Activated T-helper 2 cell treated with anti-CD3 and anti-CD28 coated beads, Interferon-gamma antibody, Interleukin-2, Interleukin-4, amounts not matched to agents 10 μg/mL and 5 μg/mL and 100 μg/mL, durations not matched to agents 14 hours and 24 hours and 36 hours (primary cell): ENCODE measurements around the gene RHBDD3. TPM values are rescaled to one million over a fixed set of nuclear protein-coding genes. Genes with fewer than 3 reads are reported as not detected.

Experiments
- DNase-seq: peaks from one replicate; pipeline ENCODE4 v3.0.0; 2021; ENCODE audit warnings: low spot score
- H3K27ac Mint-ChIP-seq: one replicate; pipeline ENCODE4 v1.8.0; 2021; ENCODE audit warnings: mixed read lengths
- H3K27me3 Mint-ChIP-seq: one replicate; pipeline ENCODE4 v1.8.0; 2021; ENCODE audit warnings: low read depth, mixed read lengths
- H3K36me3 Mint-ChIP-seq: one replicate; pipeline ENCODE4 v1.8.0; 2021; ENCODE audit warnings: low read depth, mixed read lengths
- H3K4me1 Mint-ChIP-seq: one replicate; pipeline ENCODE4 v1.8.0; 2021; ENCODE audit warnings: low read depth, mixed read lengths
- H3K4me3 Mint-ChIP-seq: one replicate; pipeline ENCODE4 v1.8.0; 2021; ENCODE audit warnings: low read depth, mild to moderate bottlenecking, moderate library complexity, mixed read lengths
- H3K9me3 Mint-ChIP-seq: one replicate; pipeline ENCODE4 v1.8.0; 2021; ENCODE audit warnings: mixed read lengths
- intact Hi-C: fragments of 100-400 bp; cut with micrococcal nuclease; formaldehyde crosslinking; loops from one replicate; pipeline ENCODE4 v1.15.1; 2023
- total RNA-seq: library from RNA; stranded (reverse); gene quantifications from 2 replicates; pipeline ENCODE4 v1.2.3, GENCODE V29; 2022

Gene RHBDD3
- total RNA-seq, 1 donor from 2014 or later = 46.0 TPM

GRCh38 chr22:29272624-29273023, 4.8 kb upstream of the RHBDD3 start:
- intact Hi-C loops = loop anchor here (5.0 kb wide), 1 partner anchor 40 kb away; no protein-coding TSS in a partner anchor
- no peak for DNase-seq
- no peaks in the 10 kb centered on the region for H3K9me3 Mint-ChIP-seq

DNA sequence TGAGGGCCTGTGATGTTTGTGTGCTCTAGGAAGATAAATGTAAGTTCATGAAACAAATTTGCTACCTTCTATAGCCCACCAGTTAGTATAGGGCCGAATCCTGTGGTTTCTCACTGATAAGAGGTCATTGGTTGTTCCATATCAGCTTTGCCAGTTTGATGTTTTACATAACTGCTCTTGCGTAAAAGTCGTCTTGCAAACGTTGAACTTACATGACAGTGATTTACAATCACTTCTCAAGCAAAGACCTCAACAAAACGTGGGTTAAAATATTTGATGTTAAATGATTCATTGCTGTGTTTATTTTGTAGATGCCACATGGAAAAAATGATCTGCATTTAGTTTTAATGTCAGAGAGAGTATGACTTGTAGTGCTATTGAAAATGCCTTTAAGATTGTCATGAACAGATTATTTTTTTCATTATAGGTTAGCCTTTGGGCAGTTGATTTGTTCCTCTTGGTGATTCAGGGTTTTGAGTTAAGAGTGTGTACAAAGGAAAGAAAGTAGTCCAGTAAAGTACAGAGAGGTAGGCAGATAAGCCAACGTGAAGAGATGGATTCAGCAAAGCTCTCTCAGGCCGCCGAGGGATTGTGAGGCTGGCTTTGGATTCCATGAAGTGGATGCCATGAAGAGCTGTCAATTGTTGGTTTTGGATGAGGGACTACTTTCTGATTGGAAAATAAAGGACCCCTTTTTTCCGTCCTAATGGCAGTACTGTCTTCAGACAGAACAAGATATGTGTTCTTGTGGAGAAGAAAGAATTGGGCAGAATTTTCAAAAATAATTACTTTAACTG, 2.9 kb upstream of the RHBDD3 start:
- intact Hi-C loops = loop anchor here (5.0 kb wide), 1 partner anchor 42 kb away; no protein-coding TSS in a partner anchor
- no peaks in the 10 kb centered on the region for H3K9me3 Mint-ChIP-seq

More at GRCh38 chr22:29272624-29273023, 4.8 kb upstream of the RHBDD3 start:
- H3K4me1 Mint-ChIP-seq = peaks cover 53% of the 10 kb centered on the region
- H3K27ac Mint-ChIP-seq = no peak overlapping the region
- no peak overlapping the region for H3K4me3 Mint-ChIP-seq
- H3K36me3 Mint-ChIP-seq = peaks cover 92% of the 10 kb centered on the region
- no peaks in the 10 kb centered on the region for H3K27me3 Mint-ChIP-seq

DNA sequence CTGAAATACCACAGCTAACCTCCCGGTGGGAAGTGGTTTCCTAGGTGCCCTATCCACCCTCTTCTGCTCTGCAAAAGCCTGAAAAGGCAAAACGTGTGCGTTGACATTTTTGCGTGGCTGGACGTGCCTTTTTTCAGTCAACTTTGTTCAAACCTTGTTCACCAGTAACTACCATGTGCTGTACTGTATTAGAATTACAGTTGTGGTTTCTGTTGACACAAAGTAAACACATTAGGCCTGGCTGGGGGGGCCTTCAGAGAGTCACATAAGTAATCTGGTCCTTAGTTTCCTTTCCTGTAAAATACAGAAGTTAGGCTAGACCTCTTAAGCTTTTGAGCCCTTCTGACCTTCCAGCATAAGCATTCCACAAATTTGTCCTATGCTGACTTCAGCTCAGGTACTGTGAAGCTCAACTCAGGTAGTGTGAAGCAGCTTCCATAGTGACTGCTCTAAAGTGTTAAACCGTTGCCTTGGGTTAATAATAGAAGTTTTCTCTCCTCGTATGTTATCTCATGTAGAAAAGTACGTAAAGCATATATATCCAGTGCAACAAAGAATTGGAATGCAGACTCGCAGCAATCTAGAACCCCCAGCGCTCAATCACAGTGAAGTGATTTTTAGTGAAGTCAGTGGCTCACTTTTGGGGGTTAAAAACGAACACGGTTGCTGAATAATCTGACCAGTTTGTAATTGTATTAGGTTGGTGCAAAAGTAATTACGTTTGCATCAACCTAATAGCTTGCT, 2.1 kb upstream of the RHBDD3 start:
- Mint-ChIP-seq H3K27me3 (no peaks in the 10 kb centered on the region), H3K4me1 (peaks cover 45% of the 10 kb centered on the region), H3K36me3 (peaks cover 84% of the 10 kb centered on the region), H3K27ac (peak overlapping the region; percentile 84), H3K9me3 (no peaks in the 10 kb centered on the region), H3K4me3 (peak overlapping the region; percentile 86)
- intact Hi-C loops = loop anchor here (1.0 to 10.0 kb wide), 4 partner anchors 42 to 875 kb away; partner anchors contain the start of gene AP1B1
- DNase-seq = no peak

More for the DNA sequence above, 2.9 kb upstream of the RHBDD3 start:
- Mint-ChIP-seq H3K36me3 (peaks cover 90% of the 10 kb centered on the region), H3K4me3 (peak overlapping the region; percentile 86), H3K27ac (peak overlapping the region; percentile 84), H3K4me1 (peaks cover 52% of the 10 kb centered on the region), H3K27me3 (no peaks in the 10 kb centered on the region)
- no peak for DNase-seq

GRCh38 chr22:29269230-29269604, 1.4 kb upstream of the RHBDD3 start:
- no peaks in the 10 kb centered on the region for H3K9me3 Mint-ChIP-seq
- peaks cover 83% of the 10 kb centered on the region for H3K36me3 Mint-ChIP-seq
- H3K27ac Mint-ChIP-seq = peak overlapping the region; percentile 84
- peak overlapping the region; percentile 86 for H3K4me3 Mint-ChIP-seq
- no peak for DNase-seq
- intact Hi-C loops = loop anchor here (1.0 to 10.0 kb wide), 3 partner anchors 119 to 874 kb away; partner anchors contain the start of gene AP1B1
- no peaks in the 10 kb centered on the region for H3K27me3 Mint-ChIP-seq
- H3K4me1 Mint-ChIP-seq = peaks cover 41% of the 10 kb centered on the region

DNA sequence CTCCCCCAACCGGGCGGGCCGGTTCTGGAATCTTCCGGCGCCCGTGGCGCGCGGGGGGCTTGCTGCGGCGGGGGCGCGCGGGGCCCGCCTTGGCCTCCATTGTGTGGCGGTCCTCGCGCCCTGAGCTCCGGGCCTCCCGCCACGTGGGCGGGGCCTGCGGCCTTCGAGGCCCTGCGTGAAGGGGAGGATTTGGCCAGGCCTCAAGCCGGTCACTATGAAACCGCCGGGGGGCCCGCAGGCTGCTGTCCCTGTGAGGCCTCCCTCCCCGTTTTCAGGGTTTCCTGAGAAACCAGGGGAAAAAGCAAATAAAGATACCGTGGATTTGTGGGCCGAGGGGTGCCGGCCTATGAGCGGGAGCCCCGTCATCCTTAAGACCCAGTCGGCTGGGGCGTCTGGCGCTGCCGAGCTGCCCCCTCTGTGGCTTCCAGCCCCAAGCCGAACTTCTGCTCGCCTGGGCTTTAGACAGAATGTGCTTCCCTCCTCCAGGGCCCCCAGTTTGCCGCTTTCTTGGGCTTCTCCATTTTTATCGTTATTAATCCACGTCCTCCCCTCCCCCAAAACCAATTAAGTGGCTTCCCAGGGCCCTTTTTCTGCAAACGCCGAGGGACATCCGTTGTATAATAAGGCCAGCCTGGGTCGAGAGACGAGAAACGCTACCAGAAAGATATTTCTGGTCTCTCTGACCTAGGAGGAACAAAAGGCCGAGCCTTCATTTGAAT, 889 bp upstream of the RHBDD3 start:
- intact Hi-C loops = loop anchor here (1.0 to 10.0 kb wide), 3 partner anchors 120 to 874 kb away; partner anchors contain the start of gene AP1B1
- H3K4me1 Mint-ChIP-seq = peaks cover 41% of the 10 kb centered on the region

DNA sequence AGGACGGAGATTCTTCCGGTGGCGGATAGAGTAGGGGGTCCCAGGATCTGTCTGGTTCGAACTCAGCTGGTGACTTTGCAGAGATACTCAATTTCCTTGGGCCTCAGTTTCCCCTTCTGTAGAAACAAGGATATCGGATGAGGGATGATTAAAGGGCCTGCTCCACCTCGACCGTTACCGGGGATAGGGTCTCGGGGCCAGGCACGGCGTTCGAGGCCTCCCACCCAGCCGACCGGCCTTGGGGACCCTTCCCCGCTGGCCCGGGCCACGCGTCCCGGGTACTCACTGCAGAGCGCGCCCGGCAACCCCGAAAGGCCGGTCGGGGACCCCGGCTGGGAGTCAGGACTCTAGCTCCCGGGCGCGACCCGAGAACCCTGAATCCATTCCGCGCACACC, 321 bp downstream of the RHBDD3 start:
- Mint-ChIP-seq H3K36me3 (peaks cover 65% of the 10 kb centered on the region), H3K4me3 (peak overlapping the region; percentile 86), H3K27ac (peak overlapping the region; percentile 94), H3K27me3 (no peaks in the 10 kb centered on the region), H3K4me1 (peaks cover 33% of the 10 kb centered on the region), H3K9me3 (no peaks in the 10 kb centered on the region)
- no peak for DNase-seq
- intact Hi-C loops = loop anchor here (5.0 to 10.0 kb wide), 2 partner anchors 470 to 873 kb away; no protein-coding TSS in a partner anchor

More for the DNA sequence above, 889 bp upstream of the RHBDD3 start:
- Mint-ChIP-seq H3K27ac (peak overlapping the region; percentile 94), H3K36me3 (peaks cover 77% of the 10 kb centered on the region), H3K9me3 (no peaks in the 10 kb centered on the region), H3K4me3 (peak overlapping the region; percentile 86), H3K27me3 (no peaks in the 10 kb centered on the region)
- DNase-seq = peak; percentile 44

- H3K27me3 Mint-ChIP-seq = no peaks in the 10 kb centered on the region
- peaks cover 27% of the 10 kb centered on the region for H3K4me1 Mint-ChIP-seq
- H3K4me3 Mint-ChIP-seq = peak overlapping the region; percentile 86
- H3K27ac Mint-ChIP-seq = peak overlapping the region; percentile 94
- intact Hi-C loops = loop anchor here (5.0 to 10.0 kb wide), 2 partner anchors 470 to 872 kb away; no protein-coding TSS in a partner anchor
- no peaks in the 10 kb centered on the region for H3K9me3 Mint-ChIP-seq
- H3K36me3 Mint-ChIP-seq = peaks cover 59% of the 10 kb centered on the region
- no peak for DNase-seq
Observed at GRCh38 chr22:29266564-29267461, 968 bp downstream of the RHBDD3 start.

- no peaks in the 10 kb centered on the region for H3K27me3 Mint-ChIP-seq
- peak overlapping the region; percentile 94 for H3K27ac Mint-ChIP-seq
Observed at GRCh38 chr22:29265929-29266328, 1.9 kb downstream of the RHBDD3 start.

DNA sequence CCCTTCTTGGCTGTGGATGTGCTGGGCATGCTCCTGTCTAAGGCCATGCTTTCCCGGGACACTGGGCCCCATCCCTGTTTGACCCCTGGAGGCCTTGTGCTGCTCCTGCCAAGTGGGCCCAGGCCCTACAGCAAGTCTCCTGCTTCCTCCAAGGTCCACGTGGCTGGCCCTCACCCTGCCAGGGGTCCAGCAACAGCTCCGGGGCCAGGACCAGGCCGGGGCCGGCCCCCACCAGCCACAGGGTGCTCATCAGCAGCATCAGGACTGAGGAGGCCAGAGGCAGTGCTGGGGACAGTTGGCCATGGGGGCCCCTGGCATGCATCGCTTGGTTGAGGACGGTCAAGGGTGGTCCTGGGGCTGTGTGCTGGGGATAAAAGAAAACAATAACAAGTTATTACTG, 2.5 kb downstream of the RHBDD3 start:
- H3K27me3 Mint-ChIP-seq = no peaks in the 10 kb centered on the region
- H3K4me1 Mint-ChIP-seq = peaks cover 15% of the 10 kb centered on the region
- H3K36me3 Mint-ChIP-seq = peaks cover 44% of the 10 kb centered on the region
- no peak overlapping the region for H3K4me3 Mint-ChIP-seq
- H3K9me3 Mint-ChIP-seq = no peaks in the 10 kb centered on the region
- H3K27ac Mint-ChIP-seq = no peak overlapping the region
- intact Hi-C loops = loop anchor here (5.0 to 10.0 kb wide), 2 partner anchors 468 to 871 kb away; no protein-coding TSS in a partner anchor
- no peak for DNase-seq

More at GRCh38 chr22:29265929-29266328, 1.9 kb downstream of the RHBDD3 start:
- no peak for DNase-seq
- Mint-ChIP-seq H3K4me3 (peak overlapping the region; percentile 86), H3K36me3 (peaks cover 51% of the 10 kb centered on the region), H3K9me3 (no peaks in the 10 kb centered on the region), H3K4me1 (peaks cover 21% of the 10 kb centered on the region)
- intact Hi-C loops = loop anchor here (5.0 to 10.0 kb wide), 2 partner anchors 469 to 871 kb away; no protein-coding TSS in a partner anchor

DNA sequence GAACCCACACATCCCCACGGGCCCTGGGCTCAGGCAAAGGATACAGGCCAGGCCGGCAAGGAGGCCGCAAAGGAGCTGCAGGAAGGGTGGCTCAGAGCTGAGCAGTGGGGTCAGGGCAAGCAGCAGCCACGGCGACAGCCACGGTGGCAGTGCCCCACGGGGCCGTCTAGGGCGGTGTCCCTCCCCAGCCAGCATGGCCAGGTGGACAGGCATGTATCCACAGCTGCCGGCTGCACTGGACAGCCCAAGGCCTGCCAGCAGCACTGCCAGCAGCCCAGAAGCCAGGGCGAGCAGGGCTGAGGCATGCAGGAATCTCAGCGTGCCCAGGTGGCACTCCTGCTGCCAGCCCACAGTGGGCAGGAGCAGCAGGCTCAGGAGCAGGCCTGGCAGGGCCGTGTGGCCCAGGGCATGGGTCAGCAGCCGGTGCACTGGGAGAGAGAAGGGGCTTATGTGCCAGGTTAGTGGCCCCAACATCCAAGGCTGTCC, 3.9 kb downstream of the RHBDD3 start:
- H3K4me1 Mint-ChIP-seq = peaks cover 10% of the 10 kb centered on the region
- peaks cover 30% of the 10 kb centered on the region for H3K36me3 Mint-ChIP-seq
- DNase-seq = no peak
- H3K27me3 Mint-ChIP-seq = no peaks in the 10 kb centered on the region
- no peak overlapping the region for H3K27ac Mint-ChIP-seq
- intact Hi-C loops = loop anchor here (10.0 kb wide), 1 partner anchor 869 kb away; no protein-coding TSS in a partner anchor
- H3K4me3 Mint-ChIP-seq = no peak overlapping the region
- H3K9me3 Mint-ChIP-seq = no peaks in the 10 kb centered on the region

DNA sequence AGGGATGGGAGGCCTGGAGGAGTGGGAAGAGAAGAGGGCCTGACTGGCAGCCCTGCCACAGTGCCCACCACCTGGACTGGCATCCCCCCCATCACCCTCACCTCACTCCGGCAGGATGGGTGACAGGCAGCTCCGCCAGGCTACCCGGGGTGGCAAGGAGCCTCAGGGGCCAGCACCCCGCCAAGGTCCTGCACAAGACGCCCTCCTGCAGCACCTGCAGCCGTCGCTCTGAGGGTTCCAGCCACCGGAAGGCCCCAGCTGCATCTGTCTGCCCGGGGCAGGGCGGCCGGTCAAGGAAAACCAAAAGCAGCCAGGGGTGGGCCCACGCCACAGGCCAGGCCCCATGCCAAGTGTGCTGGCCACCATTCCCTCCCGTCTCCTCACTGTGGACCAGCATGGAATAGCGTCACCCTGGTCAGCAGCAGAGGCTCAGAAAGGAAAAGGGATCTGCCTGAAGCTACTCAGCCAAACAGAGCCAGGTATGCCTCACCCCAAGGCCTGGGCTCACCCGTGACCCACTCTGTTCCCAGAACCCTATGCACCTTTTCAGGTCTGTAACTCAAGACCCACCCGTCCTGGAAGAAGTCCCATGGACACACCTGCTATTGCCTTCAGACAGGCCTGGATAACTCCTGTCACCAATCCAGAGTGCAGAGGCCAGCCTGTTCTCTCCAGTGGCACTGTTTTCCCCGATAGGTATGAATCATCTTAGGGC, 7.0 kb downstream of the RHBDD3 start:
- Mint-ChIP-seq H3K9me3 (no peaks in the 10 kb centered on the region), H3K27me3 (no peaks in the 10 kb centered on the region), H3K36me3 (peaks cover 8% of the 10 kb centered on the region), H3K27ac (no peak overlapping the region), H3K4me3 (no peak overlapping the region), H3K4me1 (no peaks in the 10 kb centered on the region)
- DNase-seq = no peak
- intact Hi-C loops = loop anchor here (10.0 kb wide), 1 partner anchor 866 kb away; no protein-coding TSS in a partner anchor
